A673 (cell line): Measurements from ENCODE around the gene TP53I11. TPM values are rescaled to one million over a fixed set of nuclear protein-coding genes. Genes with fewer than 3 reads are reported as not detected.

ENCODE experiments used
- BruUV-seq: library from RNA; stranded (reverse); fragments of 400-500 nt; replicated peaks from 2 replicates; lab custom pipeline; 2021; lab: Mats Ljungman, UMichigan
- CTCF ChIA-PET: fragments of 300-600 bp; sonication (Branson Sonifier 250); formaldehyde crosslinking; loops from one replicate; lab custom pipeline; 2022; ENCODE audit warnings: antibody characterized with exemption; lab: Charles Lee
- POLR2A ChIA-PET: fragments of 300-600 bp; sonication (Branson Sonifier 250); formaldehyde crosslinking; loops from one replicate; lab custom pipeline; 2022; ENCODE audit warnings: antibody characterized with exemption; ENCODE audit not compliant: low non-redundant PET; lab: Charles Lee
- DNase-seq: peaks from one replicate; pipeline ENCODE4 v3.0.0-alpha.2; 2015; ENCODE audit warnings: low spot score
- H3K27ac ChIP-seq: fragments of 200-600 bp; sonication (generic); 2 replicates; pipeline ENCODE4 v1.5.1; 2016; ENCODE audit warnings: mixed run types, low read depth, mild to moderate bottlenecking, mixed read lengths, antibody characterized with exemption, low read length; ENCODE audit not compliant: poor library complexity, severe bottlenecking
- H3K27me3 ChIP-seq: fragments of 200-600 bp; sonication (generic); replicated peaks from 2 replicates; pipeline ENCODE4 v1.6.1; 2017; ENCODE audit warnings: mixed run types, low read depth, mild to moderate bottlenecking, mixed read lengths, antibody characterized with exemption, low read length; ENCODE audit not compliant: insufficient read depth, poor library complexity
- H3K36me3 ChIP-seq: fragments of 200-600 bp; sonication (generic); 2 replicates; pipeline ENCODE4 v1.6.1; 2016; ENCODE audit warnings: mixed run types, mild to moderate bottlenecking, mixed read lengths, antibody characterized with exemption, low read length; ENCODE audit not compliant: insufficient read depth, poor library complexity, severe bottlenecking
- H3K4me1 ChIP-seq: fragments of 200-600 bp; sonication (generic); 2 replicates; pipeline ENCODE4 v1.6.1; 2017; ENCODE audit warnings: mixed run types, mild to moderate bottlenecking, mixed read lengths, antibody characterized with exemption, low read length; ENCODE audit not compliant: insufficient read depth, poor library complexity, severe bottlenecking
- H3K4me3 ChIP-seq: fragments of 200-600 bp; sonication (generic); 2 replicates; pipeline ENCODE4 v1.5.1; 2016; ENCODE audit warnings: low read depth, mixed run types, mild to moderate bottlenecking, mixed read lengths, low read length; ENCODE audit not compliant: poor library complexity, severe bottlenecking
- H3K9me3 ChIP-seq: fragments of 200-600 bp; sonication (generic); 2 replicates; pipeline ENCODE4 v1.6.1; 2016; ENCODE audit warnings: mixed run types, low read depth, mild to moderate bottlenecking, mixed read lengths, antibody characterized with exemption, low read length; ENCODE audit not compliant: poor library complexity, severe bottlenecking
- CTCF ChIP-seq: fragments of 300-800, 200-600 bp; sonication (generic); conservative IDR thresholded peaks from 2 replicates; pipeline ENCODE4 v1.5.1; 2017; ENCODE audit warnings: low read depth, mild to moderate bottlenecking, antibody characterized with exemption, low read length, moderate library complexity, mixed read lengths
- EZH2 ChIP-seq: fragments of 200-600 bp; sonication (generic); IDR thresholded peaks from 2 replicates; pipeline ENCODE4 v1.6.1; 2017; ENCODE audit warnings: borderline replicate concordance, low read depth, mild to moderate bottlenecking, mixed read lengths, antibody characterized with exemption, low read length; ENCODE audit not compliant: poor library complexity, severe bottlenecking
- intact Hi-C: fragments of 100-400 bp; cut with micrococcal nuclease; formaldehyde crosslinking; loops from one replicate; pipeline ENCODE4 v1.10.0; 2022; ENCODE audit not compliant: unreplicated experiment
- total RNA-seq: library from RNA; stranded (reverse); gene quantifications from 2 replicates; pipeline ENCODE4 v1.2.3, GENCODE V29; 2021

TP53I11 gene
- total RNA-seq, 1 experiment from 2014 or later, result 52.0 TPM

GRCh38 chr11:44970293-44970692, 19.6 kb upstream of the TP53I11 start:
- Histone ChIP-seq H3K9me3 (no peaks in the 10 kb centered on the region), H3K27ac (no peak overlapping the region), H3K4me1 (no peaks in the 10 kb centered on the region), H3K36me3 (no peaks in the 10 kb centered on the region), H3K27me3 (no peaks in the 10 kb centered on the region), H3K4me3 (no peak overlapping the region)
- CTCF ChIA-PET, result no interaction called here
- no TSS peak for BruUV-seq
- TF ChIP-seq CTCF, result no peak
- no peak for TF ChIP-seq EZH2
- intact Hi-C loops, result no loop called here
- DNase-seq, result no peak
- POLR2A ChIA-PET, result no interaction called here

- H3K9me3 ChIP-seq, result no peaks in the 10 kb centered on the region
- H3K27me3 ChIP-seq, result no peaks in the 10 kb centered on the region
- no peaks in the 10 kb centered on the region for H3K36me3 ChIP-seq
- intact Hi-C loops, result no loop called here
- H3K27ac ChIP-seq, result no peak overlapping the region
- CTCF ChIA-PET, result no interaction called here
- BruUV-seq, result no TSS peak
- POLR2A ChIA-PET, result no interaction called here
- DNase-seq, result no peak
- H3K4me1 ChIP-seq, result no peaks in the 10 kb centered on the region
- no peak overlapping the region for H3K4me3 ChIP-seq
- TF ChIP-seq CTCF (no peak), EZH2 (no peak)
Observed at GRCh38 chr11:44969651-44970252, 19.1 kb upstream of the TP53I11 start.

- CTCF ChIA-PET, result no interaction called here
- no peaks in the 10 kb centered on the region for H3K4me1 ChIP-seq
- H3K27me3 ChIP-seq, result no peaks in the 10 kb centered on the region
- TF ChIP-seq EZH2 (no peak), CTCF (no peak)
- no peak overlapping the region for H3K27ac ChIP-seq
- no peak overlapping the region for H3K4me3 ChIP-seq
- H3K9me3 ChIP-seq, result no peaks in the 10 kb centered on the region
- POLR2A ChIA-PET, result no interaction called here
- no peaks in the 10 kb centered on the region for H3K36me3 ChIP-seq
- peak; percentile 51 for DNase-seq
- BruUV-seq, result no TSS peak
- intact Hi-C loops, result no loop called here
Observed at GRCh38 chr11:44968510-44968909, 17.8 kb upstream of the TP53I11 start.
